HG02642 (cell line): ENCODE measurements around the gene GPHA2.
A peak's percentile ranks its signal among the peaks of the same experiment; 100 is the strongest.

Source experiments
- ATAC-seq: cut with Tn5 transposase; IDR thresholded peaks from one replicate; pipeline ENCODE4 v1.9.1; 2021; ENCODE audit warnings: mild to moderate bottlenecking; ENCODE audit not compliant: unreplicated experiment, poor library complexity

The GPHA2 gene

DNA sequence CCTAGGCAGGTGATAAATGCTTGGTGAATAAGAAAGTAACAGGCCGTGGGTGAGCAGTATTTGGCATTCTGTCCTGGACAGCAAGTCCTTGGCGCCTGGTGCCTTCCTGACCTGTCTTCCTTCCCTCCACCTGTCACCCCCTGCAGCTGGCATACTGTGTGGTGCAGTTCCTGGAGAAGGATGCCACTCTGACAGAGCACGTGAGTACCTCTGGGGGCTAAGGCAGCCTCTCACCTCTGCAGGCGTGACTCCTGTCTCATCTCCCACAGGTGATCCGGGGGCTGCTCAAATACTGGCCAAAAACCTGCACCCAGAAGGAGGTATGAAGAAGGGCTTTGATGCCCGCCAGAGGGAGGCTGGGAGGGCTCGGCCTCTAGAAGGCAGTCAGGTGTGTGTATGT, 4.4 kb downstream of the GPHA2 start:
- no peak for ATAC-seq

DNA sequence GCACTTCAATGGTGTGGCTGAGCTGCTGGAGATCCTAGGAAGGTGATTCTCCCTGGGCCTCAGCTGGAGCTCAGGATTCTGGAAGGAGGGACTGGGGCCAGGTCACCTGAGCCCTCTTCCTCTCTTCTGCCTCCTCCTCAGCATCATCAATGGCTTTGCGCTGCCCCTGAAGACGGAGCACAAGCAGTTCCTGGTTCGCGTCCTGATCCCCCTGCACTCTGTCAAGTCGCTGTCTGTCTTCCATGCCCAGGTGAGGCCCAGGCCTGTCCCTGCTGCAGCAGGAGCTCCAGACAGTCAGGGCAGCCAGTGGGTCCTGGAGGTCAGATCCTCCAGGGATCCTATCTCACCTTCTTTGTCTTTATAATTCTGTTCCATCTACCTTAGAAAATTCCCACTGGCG, 5.4 kb downstream of the GPHA2 start:
- no peak for ATAC-seq

DNA sequence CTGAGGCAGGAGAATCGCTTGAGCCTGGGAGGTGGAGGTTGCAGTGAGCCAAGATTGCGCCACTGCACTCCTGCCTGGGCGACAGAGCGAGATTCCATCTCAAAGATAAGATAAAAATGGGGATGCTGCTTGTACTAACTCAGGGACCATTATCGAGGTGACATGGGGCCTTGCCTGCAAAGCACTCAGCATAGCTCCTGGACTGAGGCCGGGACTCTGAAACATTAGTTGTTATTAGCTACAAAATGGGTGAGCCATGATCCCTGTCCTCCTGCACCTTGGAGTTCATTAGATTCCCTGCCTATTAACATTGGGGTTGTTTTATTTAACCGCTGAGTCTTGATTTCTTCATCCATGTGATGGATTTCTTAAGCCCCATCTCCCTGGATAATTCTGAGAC, 6.1 kb downstream of the GPHA2 start:
- no peak for ATAC-seq

DNA sequence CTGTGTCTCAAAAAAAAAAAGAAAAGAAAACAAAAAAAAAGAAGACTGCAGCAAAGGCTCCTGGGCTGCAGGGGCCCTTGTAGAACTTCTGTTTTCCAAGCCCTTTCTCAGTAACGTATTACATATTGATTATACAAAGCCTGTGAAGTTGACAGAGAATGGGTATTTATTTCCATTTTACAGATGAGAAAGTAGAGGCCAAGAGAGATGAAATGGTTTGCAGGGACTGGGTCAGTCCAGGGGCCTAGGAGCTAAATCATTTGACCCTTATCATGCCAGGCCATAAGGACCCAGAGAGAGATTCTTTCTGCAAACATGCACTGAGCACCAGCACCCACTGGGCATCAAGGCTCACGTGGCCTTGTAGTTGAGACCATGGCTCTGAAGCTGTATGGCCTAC, 6.7 kb downstream of the GPHA2 start:
- no peak for ATAC-seq

DNA sequence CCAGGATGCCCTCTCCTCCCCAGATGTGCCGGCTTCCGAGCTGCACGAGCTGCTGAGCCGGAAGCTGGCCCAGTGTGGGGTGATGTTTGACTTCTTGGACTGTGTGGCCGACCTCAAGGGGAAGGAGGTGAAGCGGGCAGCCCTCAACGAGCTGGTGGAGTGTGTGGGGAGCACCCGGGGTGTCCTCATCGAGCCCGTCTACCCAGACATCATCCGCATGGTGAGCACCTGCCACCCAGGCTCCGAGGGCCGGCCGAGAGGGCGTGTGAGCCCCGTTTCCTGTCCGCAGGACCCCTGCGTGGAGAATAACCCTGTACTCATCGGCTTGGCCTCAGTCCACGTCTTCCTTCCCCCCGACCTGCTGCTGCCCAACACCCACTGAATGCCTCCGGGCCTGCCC, 9.0 kb downstream of the GPHA2 start:
- ATAC-seq: no peak

DNA sequence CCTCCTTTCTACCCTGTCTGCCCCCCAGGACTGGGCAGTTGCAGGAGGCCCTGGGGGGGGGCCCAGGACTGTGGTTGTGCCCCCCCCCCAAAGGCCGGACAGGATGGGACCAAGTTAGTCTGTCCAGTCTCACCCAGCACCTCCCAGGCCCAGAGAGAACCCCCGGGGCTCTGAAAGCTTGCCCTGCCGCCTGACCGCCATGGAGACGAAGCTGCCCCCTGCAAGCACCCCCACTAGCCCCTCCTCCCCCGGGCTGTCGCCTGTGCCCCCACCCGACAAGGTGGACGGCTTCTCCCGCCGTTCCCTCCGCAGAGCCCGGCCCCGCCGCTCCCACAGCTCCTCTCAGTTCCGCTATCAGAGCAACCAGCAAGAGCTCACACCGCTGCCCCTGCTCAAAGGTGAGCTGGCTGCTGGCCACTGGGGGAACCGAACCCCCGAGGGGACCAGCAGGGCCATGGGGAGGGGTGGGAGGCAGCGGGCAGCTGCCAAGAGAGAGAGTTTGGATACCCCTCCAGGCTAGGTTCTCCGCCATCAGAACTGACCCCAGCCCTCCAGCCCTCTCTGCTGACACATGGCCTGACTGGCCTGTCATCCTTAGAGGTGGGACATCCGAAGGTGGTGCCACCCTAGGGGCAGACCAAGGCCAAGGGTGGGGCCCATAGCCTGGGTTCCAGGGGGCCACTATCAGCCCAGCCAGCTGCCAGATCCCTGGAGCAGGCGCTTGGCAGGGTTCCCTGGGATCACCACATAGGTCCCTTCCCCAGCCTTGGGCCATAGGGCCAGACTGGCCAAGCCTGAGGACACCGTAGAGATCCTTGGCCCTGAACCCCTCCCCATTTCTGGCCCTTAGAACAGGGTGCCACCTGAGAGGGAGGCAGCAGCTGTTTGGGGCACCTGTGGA, 9.9 kb downstream of the GPHA2 start:
- ATAC-seq: no peak

DNA sequence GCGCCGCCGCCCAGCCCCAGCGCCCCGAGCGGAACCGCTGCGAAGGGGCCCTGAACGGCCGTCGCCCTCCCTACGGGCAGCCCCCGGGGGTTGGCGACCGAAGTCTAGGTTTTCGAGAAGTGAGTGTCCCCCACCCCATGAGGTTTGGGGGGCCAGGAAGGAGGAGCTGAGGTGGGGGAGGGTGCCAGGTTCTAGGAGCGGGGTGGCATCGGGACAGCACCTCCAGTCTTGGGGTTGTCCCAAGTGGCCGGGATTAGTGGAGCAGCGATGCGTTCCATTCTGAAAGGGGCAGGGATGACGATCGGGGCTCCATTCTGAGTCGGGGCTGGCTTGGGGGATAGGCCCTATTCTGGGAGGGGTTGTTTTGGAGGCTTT, 10.8 kb downstream of the GPHA2 start:
- no peak for ATAC-seq

DNA sequence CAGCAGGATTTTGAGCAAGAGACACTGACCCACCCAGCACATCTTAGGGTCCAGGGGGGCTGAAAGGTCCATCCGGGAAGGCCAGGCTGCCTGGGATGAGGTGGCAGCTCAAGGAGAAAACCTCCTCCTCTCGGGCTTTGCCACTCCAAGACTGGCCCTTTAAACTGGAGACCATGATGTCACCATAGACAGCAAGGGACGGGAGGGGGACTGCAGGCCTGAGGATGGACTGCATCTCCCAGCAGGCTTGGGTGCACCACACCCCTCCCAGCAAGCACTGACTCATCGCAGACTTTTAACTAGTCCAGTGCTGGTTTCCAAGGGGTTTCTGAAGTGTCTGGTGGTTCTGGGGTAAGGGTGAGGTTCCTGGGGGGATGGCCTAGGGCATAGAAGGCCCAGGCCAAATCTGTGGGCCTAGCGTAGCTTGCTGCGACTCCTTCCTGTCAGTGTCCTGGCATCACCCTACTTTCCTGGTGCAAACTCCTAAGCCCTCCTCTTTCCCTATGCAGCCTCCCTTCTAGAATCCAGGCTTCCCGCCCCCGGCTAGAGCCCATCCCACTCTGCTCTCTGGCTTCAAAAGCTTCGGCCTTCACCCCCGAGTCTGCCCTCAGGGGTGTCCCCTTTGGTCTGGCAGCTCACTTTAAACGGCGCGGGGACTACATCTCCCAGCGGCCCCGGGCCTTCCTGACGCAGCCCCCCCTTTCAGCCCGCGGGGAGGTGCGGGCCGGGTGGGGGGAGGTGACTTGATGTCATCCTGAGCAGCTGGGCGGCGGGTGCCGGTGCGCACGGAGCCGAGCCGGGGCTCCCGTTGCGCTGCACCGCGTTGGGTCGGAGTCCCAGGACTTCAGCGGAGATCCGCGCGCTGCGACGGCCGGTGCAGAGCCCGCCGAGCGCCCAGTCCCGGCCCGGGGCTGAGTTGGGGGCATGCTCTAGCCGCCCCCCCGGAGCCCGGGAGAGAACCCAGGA, 11.5 kb downstream of the GPHA2 start, which contains the start of gene PPP2R5B:
Gene PPP2R5B (plus strand): TSS at position 746 of the 966 bp plus-strand sequence. CDS start 1,046 bp downstream, outside the sequence.
- peak; percentile 84 for ATAC-seq

DNA sequence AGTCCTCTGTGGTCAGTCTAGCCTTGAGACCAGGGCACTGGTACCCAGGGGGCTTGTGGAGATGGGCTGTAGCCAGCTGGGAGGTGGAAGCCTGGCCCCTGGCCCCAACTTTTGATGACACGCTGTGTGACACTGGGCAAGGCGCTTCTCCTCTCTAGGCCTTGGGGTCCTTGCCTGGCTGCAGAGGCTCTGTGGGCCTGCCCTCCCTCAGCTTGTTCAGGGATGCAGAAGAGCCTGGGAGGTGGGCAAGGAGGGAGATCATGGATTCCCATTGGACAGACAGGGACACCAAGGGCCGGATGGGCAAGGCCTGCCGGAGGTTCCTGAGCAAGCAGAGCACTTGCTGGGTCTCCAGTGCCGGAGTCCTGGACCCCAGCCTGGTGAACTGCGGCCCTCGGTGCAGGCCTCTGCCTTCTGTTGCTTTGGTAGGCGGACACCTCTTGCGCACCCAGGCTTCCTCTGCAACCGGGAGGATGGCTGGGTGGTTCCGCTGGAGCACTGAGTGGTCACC, 12.5 kb downstream of the GPHA2 start:
- no peak for ATAC-seq

DNA sequence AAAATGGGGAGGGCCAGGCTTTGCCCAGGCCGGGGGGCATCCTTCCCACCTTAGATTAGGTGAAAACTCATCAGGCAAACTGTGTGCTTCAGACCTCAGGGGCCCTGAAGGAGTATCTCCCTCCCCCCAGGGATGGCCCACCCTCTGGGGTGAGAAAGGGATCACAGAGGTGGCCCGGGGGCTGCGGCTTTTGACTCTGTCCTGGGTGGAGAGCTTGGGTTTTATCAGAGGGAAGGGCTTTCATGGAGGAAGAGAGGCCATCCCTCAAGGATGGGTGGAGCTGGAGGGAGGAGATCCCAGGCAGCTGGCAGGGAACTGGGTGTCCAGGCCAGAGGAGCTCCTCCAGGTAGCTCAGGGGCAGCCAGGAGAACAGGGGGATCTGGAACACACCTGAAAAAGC, 14.3 kb downstream of the GPHA2 start:
- ATAC-seq: no peak

DNA sequence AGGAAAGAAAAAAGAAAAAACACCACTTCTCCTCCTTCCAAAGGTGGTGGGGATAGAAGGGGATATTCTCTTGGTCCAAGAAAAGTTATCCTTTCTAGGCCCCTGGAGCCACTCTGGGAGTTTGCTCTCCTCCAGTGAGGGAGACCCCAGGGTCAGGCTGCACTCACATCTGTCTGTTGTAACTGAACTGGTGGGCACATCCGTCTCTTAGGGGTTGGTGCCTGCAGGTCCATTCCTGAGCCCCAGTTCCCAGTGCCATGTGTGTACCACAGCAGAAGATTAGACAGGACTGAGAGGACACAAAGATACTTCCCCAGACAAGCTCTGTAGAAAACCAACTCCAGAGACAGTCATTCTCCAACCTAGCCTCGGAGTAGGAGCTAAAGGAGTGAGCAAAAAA, 15.6 kb downstream of the GPHA2 start:
- ATAC-seq: no peak

DNA sequence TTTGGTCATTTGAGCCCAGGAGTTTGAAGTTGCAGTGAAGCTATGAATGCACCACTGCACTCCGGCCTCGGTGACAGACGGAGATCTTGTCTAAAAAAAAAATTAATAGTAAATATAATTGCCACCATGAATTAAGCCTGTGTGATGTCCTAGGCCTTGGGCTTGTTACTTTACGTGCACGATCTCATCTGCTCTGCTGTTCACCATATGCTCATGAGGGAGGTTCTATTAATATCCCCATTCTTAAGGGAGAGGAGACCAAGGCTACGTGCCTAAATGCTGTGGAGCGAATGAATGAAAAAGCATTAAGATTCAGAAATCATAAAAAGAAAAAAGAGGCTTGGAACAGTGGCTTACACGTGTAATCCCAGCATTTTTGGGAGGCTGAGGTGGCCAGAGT, 16.1 kb downstream of the GPHA2 start:
- no peak for ATAC-seq

DNA sequence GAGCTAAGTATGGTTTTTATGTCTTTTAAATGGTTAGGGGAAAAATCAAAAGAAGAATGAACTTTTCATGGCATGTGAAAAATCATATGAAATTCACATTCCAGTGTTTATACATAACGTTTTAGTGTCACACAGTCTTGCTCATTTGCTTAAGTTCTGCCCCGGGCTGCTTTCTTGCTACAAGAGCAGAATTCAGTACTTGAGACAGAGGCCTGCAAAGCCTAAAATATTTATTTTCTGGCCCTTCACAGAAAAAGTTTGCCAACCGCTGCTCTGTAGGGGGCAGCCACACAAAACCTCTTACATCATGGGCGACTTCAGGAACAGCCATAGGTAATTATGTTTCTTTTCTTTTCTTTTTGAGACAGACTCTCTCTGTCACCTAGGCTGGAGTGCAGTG, 17.7 kb downstream of the GPHA2 start:
- ATAC-seq: no peak

DNA sequence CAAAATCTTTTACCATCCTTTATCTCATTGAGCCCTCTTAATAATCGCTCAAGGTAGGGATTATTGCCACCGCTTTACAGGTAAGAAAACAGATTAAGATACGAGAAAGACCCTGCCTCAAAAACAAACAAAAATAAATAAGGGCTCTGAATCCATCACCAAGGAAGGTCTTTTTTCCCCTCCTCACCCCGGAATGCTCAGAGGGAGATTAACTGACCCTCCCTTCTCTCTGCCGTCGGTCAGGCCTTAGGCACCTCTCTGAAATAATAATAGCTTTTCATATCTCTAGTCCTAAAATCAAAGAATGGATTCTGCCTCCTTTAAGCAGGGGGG, 18.1 kb downstream of the GPHA2 start:
- ATAC-seq: no peak

DNA sequence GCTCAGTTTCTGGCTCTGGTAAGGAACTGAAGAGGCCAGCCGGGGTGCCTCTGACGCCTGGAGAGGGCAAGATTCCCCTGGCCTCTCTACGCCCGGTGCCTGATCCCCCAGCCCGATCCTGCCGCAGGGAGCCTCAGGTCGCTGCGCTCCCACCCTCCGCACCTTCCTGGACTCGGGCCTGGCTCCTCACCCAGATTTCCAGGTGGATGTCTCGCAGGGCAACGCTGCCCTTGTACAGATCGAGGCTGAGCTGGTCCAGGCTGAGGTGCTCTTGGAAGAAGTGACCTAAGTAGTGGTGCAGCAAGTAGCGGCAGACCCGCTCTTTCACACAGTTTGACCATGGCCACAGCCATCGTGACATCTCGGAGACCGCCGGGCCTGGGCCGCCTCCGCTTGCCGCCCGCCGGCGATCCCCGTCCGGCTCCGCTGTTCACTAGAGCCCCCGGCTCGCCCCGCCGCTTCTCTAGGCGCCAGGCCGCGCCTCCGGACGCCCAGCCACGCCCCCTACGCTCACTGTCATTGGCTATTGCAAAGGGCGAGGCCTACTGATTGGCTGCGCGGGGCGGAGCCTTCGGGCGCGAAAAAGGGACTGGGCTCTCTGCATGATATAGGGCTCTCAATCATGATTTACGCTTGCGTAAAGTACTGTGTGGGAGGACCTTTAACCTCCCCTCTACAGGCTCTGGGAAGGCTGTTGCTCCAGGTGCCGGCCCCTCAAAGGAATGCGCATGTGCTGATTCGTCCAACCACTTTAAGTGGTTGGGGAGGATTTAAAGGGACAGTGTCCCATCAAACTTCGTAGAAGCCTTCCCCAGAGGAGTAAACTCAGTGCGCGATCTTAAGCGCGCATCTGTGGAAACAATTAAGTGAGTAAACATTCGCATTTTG, 18.7 kb downstream of the GPHA2 start, which contains the start of gene ATG2A:
Gene ATG2A (minus strand): TSS at position 435 of the 888 bp plus-strand sequence. CDS start 74 bp downstream, at position 361.
- peak; percentile 93 for ATAC-seq

DNA sequence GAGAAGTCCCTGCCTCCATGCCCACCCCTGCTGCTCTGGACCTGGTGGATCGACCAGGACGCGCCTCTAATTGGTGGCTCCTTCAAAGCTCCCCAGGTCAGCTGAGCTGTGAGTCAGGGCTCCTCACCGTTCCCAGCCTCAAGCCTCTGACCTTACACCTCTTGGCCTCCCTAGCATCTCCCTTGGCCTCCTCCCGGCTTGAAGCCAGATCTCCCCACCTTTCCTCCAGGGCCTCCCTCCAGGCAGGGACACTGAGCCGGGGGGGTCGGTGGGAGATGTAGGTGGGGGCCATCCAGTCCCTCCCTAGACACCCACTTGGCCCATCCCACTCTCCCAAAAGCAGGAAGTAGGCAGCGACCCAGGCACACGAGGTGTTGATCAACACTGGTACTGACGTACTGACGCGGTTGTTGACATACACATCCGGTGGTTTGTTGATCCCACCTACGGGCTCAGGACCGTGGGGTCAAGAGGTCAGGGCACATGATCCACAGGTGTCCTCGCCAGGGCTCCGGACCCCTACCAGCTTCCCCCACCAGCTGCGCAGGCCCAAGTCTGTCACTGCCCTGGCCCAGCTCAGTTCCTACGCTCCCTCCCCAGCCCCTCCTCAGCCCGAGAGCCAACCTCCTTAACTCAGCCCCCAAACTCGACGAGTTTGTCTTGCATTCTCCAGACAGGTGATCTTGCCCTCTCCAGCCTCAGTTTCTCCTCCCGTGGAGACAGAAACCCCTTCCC, 19.5 kb downstream of the GPHA2 start:
- ATAC-seq: peak; percentile 17

DNA sequence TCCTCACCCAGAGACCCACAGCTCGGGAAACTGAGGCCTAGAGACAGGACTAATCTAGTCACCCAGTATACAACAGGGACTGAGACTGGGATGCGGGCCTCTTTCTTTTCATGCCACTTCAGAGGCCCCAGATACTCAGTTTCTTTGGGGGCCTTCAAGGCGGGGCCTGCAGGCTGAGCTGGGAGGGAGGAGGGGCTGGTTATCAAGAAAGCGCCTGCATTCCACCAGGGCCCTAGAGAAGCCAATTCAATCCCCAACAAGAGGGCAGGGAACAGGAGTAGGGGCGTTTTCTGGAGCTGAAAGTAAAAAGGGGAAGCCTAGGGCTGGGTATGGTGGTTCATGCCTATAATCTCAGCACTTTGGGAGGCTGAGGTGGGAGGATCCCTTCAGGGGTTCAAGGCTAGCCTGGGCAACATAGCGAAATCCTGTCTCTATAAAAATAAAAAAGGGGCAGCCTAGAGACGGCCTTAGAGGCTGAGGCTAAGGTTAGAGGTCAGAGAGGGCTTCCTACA, 20.3 kb downstream of the GPHA2 start:
- no peak for ATAC-seq

DNA sequence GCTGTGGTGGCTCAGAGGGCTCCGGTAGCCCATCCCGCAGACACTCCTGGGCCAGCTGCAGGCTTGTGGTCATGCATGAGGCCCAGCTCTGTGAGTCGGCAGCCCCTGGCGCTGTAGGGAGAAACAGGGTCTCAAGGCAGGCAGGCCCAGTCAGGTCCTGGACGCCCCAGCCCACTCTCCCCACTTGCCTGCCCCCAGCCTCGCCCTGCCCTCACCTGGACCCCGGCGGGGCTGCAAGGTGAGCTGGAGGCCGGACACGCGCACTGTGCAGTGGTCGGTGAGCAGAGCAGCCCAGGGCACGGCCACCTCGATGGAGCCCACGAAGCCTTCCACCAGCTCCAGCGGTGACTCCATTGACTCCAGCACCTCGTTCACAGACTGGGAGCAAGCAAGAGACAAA, 21.6 kb downstream of the GPHA2 start:
- no peak for ATAC-seq

DNA sequence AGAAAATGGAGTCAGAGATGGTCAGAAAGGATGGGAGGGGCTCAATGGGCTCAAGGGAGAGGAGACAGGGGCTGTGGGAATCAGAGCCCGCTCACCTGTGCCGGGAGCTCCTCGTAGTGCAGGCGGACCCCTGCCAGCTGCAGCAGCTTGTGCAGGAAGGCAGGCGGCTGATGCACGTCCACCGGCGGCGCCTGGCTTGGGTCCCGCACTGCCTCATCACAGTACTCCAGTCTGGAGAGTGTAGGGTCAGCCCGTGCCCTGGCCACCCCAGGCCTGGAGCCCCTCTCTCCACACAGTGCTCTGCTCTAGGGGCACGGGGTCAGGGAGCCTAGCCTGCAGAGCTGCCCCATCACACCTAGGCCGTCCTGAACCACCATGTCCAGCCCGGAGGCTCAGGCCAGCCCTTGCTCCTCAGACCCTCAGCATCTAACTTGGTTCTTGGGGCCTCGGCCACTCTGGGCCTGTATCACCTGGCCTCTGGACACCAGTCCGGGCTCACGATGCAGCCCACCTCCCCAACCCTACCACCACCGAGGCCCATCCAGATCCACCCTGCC, 22.4 kb downstream of the GPHA2 start:
- ATAC-seq: no peak
